Measurements from ENCODE around the gene SLC22A25.
"Not testable (repeated sequence)": the region's sequence is repeated elsewhere in the genome, so short reads cannot be mapped to it uniquely, and the experiment has no call there.

SLC22A25 gene

DNA sequence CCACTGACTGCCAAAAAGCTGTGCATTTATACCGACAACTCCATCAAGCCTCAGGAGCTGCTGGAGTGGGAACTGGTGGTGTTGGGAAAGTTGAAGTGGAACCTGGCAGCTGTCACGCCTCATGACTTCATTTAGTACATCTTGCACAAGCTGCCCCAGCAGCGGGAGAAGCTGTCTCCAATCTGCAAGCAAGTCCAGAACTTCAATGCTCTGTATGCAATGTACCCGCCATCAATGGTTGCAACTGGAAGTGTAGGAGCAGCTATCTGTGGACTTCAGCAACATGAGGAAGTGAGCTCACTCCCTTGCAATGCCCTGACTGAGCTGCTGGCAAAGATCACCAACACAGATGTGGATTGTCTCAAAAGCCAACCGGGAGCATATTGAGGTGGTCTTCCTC is at the start of gene SLC22A25:
Gene SLC22A25, minus strand, starts transcription at position 67 of the 400 bp plus-strand sequence. CDS start 13,947 bp downstream, outside the sequence.
- no peak for DNase-seq

DNA sequence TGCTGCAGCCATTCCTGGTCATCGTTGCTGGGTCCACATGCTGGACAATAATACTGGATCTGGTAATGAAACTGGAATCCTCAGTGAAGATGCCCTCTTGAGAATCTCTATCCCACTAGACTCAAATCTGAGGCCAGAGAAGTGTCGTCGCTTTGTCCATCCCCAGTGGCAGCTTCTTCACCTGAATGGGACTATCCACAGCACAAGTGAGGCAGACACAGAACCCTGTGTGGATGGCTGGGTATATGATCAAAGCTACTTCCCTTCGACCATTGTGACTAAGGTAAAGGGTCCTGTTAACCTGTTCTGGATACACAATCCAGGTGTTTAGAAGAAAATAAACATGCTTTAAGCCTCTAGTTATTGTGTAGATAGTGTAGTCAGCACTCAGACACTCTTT is 46.9 kb upstream of the SLC22A25 start:
- DNase-seq, result no peak

DNA sequence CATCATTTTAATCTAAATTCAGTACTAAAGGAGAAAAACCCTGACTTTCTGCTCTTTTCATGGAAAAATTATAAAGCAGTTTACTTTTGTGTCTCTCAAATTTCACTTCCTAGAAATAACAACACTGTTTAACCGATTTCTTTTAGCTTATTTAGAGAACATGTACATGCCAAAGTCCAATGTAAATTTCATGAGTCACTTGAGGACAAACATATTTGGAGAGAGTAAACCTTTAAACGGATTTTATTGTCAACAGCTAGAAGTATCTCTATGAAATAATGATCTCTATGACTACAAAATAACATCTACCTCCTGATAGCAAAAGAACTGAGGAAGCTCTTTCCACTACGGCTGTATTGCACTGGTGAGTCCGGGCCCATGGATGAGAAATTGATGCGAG is 46.3 kb upstream of the SLC22A25 start:
- DNase-seq, result no peak

DNA sequence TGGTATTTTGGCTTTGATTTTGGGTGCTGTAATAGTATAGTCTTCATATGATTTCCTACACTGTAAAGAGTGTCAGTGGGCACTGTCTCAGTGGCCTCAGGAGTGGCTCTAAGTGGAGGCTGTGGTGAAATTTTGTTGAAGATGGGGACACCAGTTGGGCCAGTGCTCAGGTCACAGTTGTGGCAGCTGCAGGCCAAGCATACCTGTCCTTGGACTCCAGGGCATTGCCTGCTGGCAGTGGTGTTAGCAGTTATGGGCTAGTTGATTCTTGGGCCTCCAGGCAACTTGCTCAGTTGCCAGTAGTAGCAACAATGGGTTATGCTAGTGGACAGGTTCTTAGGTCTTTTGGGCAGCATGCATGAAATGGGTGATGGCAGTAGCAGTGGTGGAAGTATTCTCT is 39.2 kb upstream of the SLC22A25 start:
- DNase-seq, result no peak

GRCh38 chr11:63280920-63281319 is 37.5 kb upstream of the SLC22A25 start:
- no peak for DNase-seq

GRCh38 chr11:63277345-63277943 is 34.0 kb upstream of the SLC22A25 start:
- DNase-seq, result no peak

DNA sequence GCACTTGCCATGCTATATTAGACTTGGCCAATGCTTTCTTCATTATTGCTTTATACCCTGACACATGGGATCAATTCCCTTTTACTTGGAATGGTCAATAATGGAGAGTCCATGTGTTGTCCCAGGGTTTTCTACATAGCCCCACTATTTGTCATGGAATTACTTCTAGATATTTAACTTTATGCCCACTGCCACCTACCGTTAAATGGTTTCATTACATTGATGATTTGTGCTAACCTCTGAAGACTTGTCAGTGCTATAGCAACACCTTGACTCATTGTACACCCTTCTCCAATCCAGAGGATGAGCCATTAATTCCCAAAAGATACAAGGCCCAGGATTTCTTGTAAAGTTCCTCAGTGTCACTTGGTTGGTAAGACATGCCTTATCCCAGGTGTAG is 31.4 kb upstream of the SLC22A25 start:
- DNase-seq, result no peak

DNA sequence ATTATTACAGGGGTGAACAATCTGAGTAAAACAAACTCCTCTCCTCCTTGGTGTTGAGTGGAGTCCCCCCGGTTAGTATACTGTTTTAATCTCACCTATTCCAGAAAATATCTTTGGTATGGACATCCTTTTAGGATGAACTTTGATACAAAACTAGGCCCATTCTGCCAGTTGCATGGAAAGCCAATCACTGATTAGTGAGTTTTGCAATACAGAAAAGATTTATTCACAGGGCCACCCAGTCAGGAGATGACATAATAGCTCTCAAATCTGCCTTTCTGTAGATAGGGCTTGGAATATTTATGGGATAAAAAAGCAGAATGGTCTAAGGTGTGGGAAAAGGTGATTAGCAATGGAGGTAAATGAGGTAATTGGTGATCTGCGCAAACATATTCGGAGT is 30.3 kb upstream of the SLC22A25 start:
- DNase-seq, result no peak

DNA sequence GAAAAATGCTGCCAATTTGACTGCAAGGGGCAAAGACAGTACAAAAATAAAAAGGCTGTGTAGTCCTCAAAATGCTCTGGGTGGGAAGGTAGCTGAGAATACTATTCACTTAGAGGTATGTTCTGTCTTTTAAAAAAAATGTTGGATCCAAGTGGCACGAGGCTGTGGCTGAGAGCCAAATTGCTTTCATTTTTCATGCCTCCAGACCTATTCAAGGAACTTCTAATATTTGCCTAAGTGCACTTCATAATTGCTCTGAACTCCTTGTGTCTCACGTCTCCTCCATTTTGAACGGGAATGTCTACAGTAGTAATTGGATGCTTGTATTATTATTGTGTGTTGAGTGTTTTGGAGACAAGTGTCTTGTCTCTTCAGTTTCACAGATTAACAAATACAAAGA is 19.1 kb upstream of the SLC22A25 start:
- DNase-seq, result no peak

DNA sequence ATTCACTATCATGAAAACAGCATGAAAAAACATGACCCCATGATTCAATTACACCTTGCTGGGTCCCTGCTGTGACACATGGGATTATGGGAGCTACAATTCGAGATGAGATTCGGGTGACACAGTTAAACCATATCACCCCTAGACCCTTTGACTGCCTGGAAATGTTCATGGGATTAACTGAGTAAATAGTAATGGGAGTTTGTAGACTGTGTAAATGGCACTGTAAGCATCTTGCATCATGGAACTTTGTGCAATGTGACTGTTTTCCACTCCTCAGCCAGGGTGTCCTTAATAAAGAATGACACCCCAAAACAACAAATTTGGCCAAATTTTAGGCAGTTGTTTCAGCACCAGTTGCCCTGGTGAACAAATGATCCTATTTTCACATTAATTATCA is 7.9 kb upstream of the SLC22A25 start:
- no peak for DNase-seq

DNA sequence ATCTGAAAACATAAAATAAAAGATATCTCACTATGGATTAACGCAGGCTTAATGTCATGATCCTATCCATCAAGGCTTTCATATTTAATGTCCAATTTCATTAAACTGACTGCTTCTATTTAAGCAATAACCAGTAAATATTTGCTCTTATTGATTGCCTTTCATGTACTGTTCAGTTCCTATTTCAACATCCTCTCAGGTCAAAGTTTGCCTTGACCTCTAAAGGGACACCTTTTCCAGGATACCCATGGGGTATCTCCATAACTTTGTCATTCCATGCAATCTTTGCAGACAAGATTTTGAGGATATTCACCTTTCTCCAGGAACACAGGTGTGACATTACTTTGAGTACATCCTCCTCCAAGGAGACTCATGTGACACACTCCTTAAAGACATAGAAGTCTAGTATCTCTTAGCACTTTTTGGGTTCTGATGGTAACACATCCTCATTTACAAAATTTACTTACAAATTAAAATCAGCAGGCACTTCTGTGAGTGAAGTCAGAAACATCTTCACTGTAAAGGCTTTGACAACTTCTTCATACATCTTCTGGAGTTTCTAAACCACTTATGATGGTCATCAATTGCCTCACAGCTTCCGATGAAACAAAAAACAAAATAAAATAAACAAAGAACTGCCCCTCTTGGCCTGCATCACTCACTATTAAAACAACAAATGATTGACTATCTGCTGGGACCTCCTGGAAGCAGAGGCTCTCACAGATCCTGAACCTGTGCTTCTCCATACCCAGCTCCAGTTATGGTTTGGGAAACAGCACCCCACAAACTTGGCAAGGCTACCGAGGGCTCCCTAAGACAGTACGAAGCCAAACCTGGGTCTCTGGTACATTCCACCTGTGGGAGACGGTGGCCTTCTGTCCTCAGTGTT is 7.0 kb upstream of the SLC22A25 start:
- DNase-seq, result no peak

GRCh38 chr11:63248966-63249365 is 5.6 kb upstream of the SLC22A25 start:
- no peak for DNase-seq

DNA sequence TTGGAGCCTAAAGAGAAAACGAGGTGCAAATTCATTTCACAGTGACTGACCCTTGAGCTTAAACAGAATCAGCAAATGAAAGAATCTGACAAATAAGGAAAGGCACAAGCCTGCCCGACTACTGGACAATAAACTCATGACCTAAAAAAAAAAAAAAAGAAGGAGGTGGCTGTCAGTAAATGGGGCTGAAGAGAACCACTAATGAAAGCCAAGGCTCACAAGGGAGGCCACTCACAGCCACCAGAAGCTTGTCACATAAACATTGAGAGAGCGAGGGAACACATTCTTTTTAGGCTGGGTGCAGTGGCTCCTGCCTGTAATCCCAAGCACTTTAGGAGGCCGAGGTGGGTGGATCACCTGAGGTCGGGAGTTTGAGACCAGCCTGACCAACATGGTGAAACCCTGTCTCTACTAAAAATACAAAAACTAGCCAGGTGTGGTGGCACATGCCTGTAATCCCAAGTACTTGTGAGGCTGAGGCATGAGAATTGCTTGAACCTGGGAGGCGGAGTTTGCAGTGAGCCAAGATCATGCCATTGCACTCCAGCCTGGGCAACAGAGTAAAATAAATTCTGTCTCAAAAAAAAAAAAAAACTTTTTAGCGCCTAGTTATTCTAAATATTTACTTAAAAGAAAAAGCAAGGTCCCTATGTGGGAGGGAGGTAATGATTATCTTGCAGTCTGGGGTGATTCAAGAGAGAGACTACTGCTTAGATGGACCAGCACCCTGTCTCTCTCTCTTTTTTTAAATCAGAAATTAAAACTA is 4.0 kb upstream of the SLC22A25 start:
- DNase-seq, result not testable (repeated sequence)

GRCh38 chr11:63246045-63246444 is 2.6 kb upstream of the SLC22A25 start:
- no peak for DNase-seq

- no peak for DNase-seq
Measured at GRCh38 chr11:63244862-63245261, 1.5 kb upstream of the SLC22A25 start.

- no peak for DNase-seq
Measured at GRCh38 chr11:63242089-63242781, 1.2 kb downstream of the SLC22A25 start.

DNA sequence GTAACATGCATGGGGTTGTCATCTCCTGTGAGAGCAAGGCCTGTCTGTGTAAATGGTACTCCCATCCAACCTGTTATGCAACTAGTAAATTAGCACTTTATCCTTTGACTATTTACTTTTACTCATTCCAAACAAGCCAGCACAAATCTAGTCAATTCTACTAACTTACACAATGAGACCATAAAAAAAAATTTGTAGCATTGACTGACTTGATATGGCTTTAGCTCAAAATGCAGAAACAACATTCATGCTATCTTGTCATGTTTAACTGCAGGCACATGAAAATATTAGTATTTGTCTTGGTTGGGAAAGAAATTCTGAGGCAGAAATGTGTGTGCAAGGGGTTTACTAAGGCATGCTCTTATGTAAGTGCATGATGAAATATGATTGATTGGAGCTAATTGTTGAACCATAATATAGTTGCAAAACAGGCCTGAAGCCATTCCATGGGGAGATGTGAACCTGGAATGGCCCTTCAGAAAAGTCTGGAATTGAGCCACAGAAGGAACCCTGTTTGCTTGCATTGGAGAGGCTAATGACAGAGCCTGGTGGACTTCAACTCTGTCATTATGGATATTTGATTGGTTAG is 2.5 kb downstream of the SLC22A25 start:
- no peak for DNase-seq

DNA sequence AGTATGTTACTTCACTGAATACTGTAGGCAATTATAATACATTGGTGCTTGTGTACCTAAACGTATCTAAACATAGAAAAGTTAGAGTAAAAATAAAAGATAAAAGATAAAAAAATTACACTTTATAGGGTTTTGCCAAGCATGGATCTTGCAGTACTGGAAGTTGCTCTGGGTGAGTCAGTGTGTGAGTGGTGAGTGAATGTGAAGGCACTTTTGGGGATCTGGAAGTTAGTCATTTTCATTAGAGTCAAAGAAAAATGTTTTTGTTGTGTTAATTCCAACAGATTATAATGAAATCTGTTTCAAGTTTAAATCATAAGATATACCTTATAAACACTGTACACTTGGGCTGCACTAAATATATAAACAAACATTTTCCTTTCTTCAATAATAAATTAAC is 3.3 kb downstream of the SLC22A25 start:
- no peak for DNase-seq

DNA sequence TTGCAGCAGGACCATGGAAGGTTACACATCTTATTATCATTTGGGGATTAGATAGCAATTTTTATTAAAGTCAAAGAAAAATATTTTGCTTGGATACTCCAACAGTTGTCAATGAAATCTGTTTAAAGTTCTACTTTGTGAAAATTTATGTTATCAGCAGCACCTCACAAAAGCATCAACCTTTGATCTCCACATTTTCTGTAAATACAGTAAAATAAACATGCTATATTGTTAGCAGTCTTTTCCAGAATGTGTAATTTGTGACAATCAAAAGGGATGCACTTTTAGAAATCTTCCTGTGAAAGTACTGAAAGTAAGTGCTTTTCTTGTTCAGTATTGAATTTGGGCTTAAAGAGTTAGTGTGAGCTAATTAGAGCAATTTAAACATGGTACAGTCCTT is 4.1 kb downstream of the SLC22A25 start:
- DNase-seq, result no peak

GRCh38 chr11:63237413-63237812 is 6.0 kb downstream of the SLC22A25 start:
- DNase-seq, result no peak

GRCh38 chr11:63235471-63236461 is 7.6 kb downstream of the SLC22A25 start:
- DNase-seq, result not testable (repeated sequence)
